Activated CD4-positive, alpha-beta T cell treated with anti-CD3 and anti-CD28 coated beads for 24 hours (primary cell): ENCODE measurements around the gene PCDH11Y.
"Not testable (repeated sequence)": the region's sequence is repeated elsewhere in the genome, so short reads cannot be mapped to it uniquely, and the experiment has no call there.

Experiments used
- DNase-seq, 2 donors: peaks; one replicate each; pipeline ENCODE4 v3.0.0-alpha.2; 2020; ENCODE audit warnings: low read depth in 2 of 2

PCDH11Y gene, protein sequence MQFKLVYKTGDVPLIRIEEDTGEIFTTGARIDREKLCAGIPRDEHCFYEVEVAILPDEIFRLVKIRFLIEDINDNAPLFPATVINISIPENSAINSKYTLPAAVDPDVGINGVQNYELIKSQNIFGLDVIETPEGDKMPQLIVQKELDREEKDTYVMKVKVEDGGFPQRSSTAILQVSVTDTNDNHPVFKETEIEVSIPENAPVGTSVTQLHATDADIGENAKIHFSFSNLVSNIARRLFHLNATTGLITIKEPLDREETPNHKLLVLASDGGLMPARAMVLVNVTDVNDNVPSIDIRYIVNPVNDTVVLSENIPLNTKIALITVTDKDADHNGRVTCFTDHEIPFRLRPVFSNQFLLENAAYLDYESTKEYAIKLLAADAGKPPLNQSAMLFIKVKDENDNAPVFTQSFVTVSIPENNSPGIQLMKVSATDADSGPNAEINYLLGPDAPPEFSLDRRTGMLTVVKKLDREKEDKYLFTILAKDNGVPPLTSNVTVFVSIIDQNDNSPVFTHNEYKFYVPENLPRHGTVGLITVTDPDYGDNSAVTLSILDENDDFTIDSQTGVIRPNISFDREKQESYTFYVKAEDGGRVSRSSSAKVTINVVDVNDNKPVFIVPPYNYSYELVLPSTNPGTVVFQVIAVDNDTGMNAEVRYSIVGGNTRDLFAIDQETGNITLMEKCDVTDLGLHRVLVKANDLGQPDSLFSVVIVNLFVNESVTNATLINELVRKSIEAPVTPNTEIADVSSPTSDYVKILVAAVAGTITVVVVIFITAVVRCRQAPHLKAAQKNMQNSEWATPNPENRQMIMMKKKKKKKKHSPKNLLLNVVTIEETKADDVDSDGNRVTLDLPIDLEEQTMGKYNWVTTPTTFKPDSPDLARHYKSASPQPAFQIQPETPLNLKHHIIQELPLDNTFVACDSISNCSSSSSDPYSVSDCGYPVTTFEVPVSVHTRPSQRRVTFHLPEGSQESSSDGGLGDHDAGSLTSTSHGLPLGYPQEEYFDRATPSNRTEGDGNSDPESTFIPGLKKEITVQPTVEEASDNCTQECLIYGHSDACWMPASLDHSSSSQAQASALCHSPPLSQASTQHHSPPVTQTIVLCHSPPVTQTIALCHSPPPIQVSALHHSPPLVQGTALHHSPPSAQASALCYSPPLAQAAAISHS (N-terminal part only)

GRCh38 chrY:5000057-5000456, at the start of gene PCDH11Y:
Gene PCDH11Y (plus strand): TSS chrY:5000296. CDS start chrY:5057100, 56,804 bp downstream.
- DNase-seq = not testable (repeated sequence)

GRCh38 chrY:4967894-4968293, 32.2 kb upstream of the PCDH11Y start:
- DNase-seq = not testable (repeated sequence)

GRCh38 chrY:4991743-4992400, 8.2 kb upstream of the PCDH11Y start:
- not testable (repeated sequence) for DNase-seq

DNA sequence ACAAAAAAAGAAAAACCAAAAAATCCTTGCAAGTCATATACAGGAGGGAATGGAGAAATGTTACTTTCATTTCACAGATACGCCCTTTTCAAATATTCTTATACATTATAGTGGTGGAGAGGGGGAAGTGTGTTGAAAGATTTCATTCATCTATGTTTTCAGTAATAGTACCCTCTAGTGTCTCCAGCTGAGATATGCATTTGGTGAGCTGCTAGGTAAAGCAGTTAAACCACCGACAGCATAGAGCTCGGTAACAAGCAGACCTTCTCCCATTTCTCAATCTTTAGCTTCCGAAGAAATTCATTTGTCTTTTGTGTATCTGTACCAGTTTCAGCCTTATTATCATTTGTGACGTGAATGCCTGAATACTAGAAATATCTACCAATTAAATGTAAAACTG, 5.2 kb upstream of the PCDH11Y start:
- not testable (repeated sequence) for DNase-seq

DNA sequence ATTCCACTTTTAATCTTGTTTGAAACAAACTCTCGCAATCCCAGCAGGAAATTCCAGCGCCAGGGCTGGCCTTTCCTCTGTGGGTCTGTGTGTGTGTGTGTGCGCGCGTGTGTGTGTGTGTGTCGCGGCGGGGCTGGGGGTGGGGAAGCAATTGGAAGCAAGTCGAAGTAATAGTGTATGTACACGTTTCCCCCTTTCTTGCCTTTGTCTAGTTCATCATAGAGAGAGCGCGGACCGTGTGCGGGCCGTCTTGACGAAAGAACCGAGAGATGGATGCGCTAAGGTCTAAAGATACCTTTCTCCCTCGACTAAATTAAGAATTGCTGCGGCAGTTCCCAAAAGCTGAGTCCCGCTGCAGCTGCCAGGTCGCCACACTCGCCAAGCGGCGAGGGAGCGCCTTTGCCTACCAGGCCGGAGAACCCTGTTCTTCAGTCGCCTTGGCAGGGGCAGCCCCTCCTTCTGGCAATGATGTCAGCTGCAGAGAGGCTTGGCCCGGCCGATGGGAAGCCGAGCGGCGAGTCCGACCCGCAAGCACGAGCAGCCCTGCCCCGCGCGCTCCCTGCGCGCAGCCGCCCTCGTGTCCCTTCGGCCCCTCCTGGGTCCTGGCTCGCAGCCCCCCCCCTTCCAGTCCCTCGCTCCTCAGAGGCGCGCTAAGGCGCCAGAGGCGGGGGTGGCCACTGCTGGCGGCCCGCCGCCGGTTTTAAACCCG, 2.5 kb downstream of the PCDH11Y start:
- not testable (repeated sequence) for DNase-seq

GRCh38 chrY:5038972-5039523, 39.0 kb downstream of the PCDH11Y start:
- DNase-seq = not testable (repeated sequence)

GRCh38 chrY:5083017-5083416, 82.9 kb downstream of the PCDH11Y start:
- DNase-seq = not testable (repeated sequence)

DNA sequence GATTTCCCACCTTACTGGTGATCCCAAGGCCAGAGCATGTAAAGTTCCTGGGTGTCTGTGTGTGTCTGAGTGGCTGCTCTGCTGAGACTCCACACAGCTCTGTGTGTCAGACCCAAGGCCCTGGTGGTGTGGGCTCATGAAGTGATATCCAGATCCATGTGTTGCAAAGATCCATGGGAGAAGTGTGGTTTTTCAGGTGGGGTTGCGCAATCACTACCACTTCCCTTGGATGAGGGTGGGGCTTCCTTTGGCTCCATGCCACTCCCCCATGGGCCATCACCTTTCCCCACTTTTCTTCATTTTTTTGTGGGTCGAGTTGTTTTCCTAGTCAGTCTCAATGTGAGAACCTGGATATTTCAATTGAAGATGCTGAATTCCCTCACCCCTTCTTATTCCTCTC, 182.9 kb downstream of the PCDH11Y start:
- DNase-seq = not testable (repeated sequence)

- DNase-seq = not testable (repeated sequence)
These were observed 215.0 kb downstream of the PCDH11Y start for GRCh38 chrY:5215116-5215515.

GRCh38 chrY:5324931-5325330, 324.8 kb downstream of the PCDH11Y start:
- DNase-seq = not testable (repeated sequence)

- DNase-seq = not testable (repeated sequence)
These were observed 342.1 kb downstream of the PCDH11Y start for GRCh38 chrY:5342220-5342619.

GRCh38 chrY:5543705-5544104, 543.6 kb downstream of the PCDH11Y start:
- DNase-seq = not testable (repeated sequence)

- not testable (repeated sequence) for DNase-seq
These were observed 638.5 kb downstream of the PCDH11Y start for GRCh38 chrY:5638589-5638988.

DNA sequence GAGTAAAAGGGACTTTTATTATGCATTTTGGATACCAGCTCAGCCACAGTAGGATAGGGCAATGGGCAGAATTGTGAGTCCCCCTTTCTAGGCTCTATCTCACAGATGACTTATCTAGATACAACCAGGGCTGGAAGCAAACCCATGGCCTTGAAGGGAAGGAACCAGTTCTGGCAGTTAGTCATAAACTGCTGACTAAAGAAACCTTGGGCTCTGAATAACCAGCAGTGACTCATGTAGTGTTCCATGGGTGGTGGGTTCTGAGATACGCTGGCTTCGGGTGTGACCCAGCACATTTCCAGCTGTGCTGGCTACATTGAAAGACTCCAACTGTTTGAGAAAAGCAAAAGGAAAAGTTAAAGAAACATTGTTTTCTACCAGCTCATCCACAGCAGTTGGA, 679.2 kb downstream of the PCDH11Y start:
- DNase-seq = not testable (repeated sequence)

GRCh38 chrY:5708727-5709126, 708.6 kb downstream of the PCDH11Y start:
- not testable (repeated sequence) for DNase-seq

GRCh38 chrY:5709788-5710381, 709.8 kb downstream of the PCDH11Y start:
- not testable (repeated sequence) for DNase-seq

DNA sequence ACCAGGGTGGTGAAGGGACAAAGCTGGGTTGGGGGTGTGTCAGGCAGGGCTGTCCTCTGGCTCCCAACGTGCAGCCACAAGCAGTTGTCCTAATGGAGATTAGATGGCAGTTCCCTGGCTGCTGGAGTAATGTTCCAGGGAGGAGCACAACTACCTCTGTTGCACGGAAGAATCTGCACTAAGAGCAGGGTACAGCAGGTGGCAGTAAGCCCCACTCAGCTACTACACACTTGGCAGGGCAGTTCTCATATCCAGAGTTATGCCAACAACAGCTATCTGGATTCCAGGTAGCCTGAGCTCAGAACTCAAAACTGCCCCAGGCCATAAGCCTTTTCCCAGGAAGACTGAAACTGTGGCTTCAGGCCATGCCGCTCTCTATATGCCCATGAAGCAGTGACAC, 761.3 kb downstream of the PCDH11Y start:
- not testable (repeated sequence) for DNase-seq

DNA sequence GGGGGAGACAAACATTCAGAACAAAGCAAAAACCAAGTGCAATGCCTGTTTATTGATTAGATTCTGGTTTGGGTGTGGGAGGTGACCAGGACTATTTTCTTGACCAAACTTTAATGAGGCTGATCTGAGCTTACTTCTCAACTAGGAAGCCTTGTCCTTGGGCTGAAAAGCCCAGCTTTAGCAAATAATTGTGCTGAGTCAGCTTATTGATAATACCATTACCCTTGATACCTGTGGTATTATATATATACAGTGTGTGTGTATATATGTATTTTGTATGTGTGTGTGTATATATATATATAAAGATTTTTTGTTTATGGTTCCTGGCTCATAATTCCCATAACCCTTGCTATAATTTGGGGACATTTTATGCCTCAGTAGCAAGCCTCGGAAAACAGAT, 776.4 kb downstream of the PCDH11Y start:
- DNase-seq = not testable (repeated sequence)
